GM18499 (cell line): Measurements from ENCODE around the gene F7.

Experiments used
- ATAC-seq: cut with Tn5 transposase; IDR thresholded peaks from one replicate; pipeline ENCODE4 v1.9.1; 2021; ENCODE audit warnings: moderate number of reproducible peaks; ENCODE audit not compliant: insufficient read depth, unreplicated experiment

Gene F7

GRCh38 chr13:113162783-113163685 lies 57.4 kb downstream of the F7 start:
- ATAC-seq, result no peak

- no peak for ATAC-seq
Measured at GRCh38 chr13:113164492-113164891, 58.9 kb downstream of the F7 start.

GRCh38 chr13:113166266-113166665 lies 60.7 kb downstream of the F7 start:
- no peak for ATAC-seq

GRCh38 chr13:113166681-113167080 lies 61.1 kb downstream of the F7 start:
- no peak for ATAC-seq

- no peak for ATAC-seq
Measured at GRCh38 chr13:113167155-113167554, 61.6 kb downstream of the F7 start.

- ATAC-seq, result no peak
Measured at GRCh38 chr13:113167575-113167974, 62.0 kb downstream of the F7 start.

GRCh38 chr13:113168211-113168610 lies 62.6 kb downstream of the F7 start:
- ATAC-seq, result no peak

GRCh38 chr13:113169277-113170272 lies 64.0 kb downstream of the F7 start:
- ATAC-seq, result no peak
